H1 (cell line): ENCODE results near the gene AHI1. TPM values are rescaled to one million over a fixed set of nuclear protein-coding genes. Genes with fewer than 3 reads are reported as not detected.

ENCODE experiments used
- CTCF ChIA-PET: fragments of 300-600 bp; sonication (Branson Sonifier 250); formaldehyde crosslinking; loops from one replicate; lab custom pipeline; 2021; ENCODE audit not compliant: partially characterized antibody; lab: Charles Lee
- POLR2A ChIA-PET: fragments of 300-600 bp; sonication (Branson Sonifier 250); formaldehyde crosslinking; loops from one replicate; lab custom pipeline; 2021; ENCODE audit warnings: inconsistent platforms; ENCODE audit not compliant: partially characterized antibody; lab: Charles Lee
- DNase-seq, 2 experiments: peaks; one replicate each; pipeline versions ENCODE4 v3.0.0 to v3.0.0-alpha.2; 2010 to 2022; ENCODE audit warnings: low spot score in 2 of 2, low read depth in 1 of 2, mixed read lengths in 1 of 2
- FAIRE-seq: peaks from 2 replicates; lab custom pipeline; 2011; peaks lifted over from hg19 to GRCh38; lab: Jason Lieb, UNC
- H2AFZ ChIP-seq: 2 replicates; pipeline ENCODE4 v1.8.1; 2012; ENCODE audit warnings: low read length, inconsistent platforms
- H2AK5ac ChIP-seq: 2 replicates; pipeline ENCODE4 v1.6.1; 2013; ENCODE audit warnings: low read depth, low read length
- H2BK120ac ChIP-seq: replicated peaks from 2 replicates; pipeline ENCODE3; 2013; ENCODE audit warnings: low read depth, low read length, inconsistent platforms
- H2BK12ac ChIP-seq: 2 replicates; pipeline ENCODE4 v1.6.1; 2013; ENCODE audit warnings: low read depth, low read length
- H2BK15ac ChIP-seq: 2 replicates; pipeline ENCODE4 v1.6.1; 2013; ENCODE audit warnings: low read length
- H2BK20ac ChIP-seq: 2 replicates; pipeline ENCODE4 v1.6.1; 2013; ENCODE audit warnings: low read length
- H2BK5ac ChIP-seq: 2 replicates; pipeline ENCODE4 v1.6.1; 2013; ENCODE audit warnings: low read depth, low read length
- H3K14ac ChIP-seq: 2 replicates; pipeline ENCODE4 v1.6.1; 2013; ENCODE audit warnings: inconsistent platforms; ENCODE audit not compliant: insufficient read length
- H3K18ac ChIP-seq: 2 replicates; pipeline ENCODE4 v1.6.1; 2013; ENCODE audit warnings: low read length; ENCODE audit errors: extremely low read depth
- H3K23ac ChIP-seq: 2 replicates; pipeline ENCODE4 v1.6.1; 2013; ENCODE audit warnings: inconsistent platforms; ENCODE audit not compliant: insufficient read length
- H3K23me2 ChIP-seq: 2 replicates; pipeline ENCODE4 v1.6.1; 2013; ENCODE audit warnings: low read depth, low read length
- H3K27ac ChIP-seq: 2 replicates; pipeline ENCODE4 v1.6.1; 2011; ENCODE audit warnings: low read depth, low read length, inconsistent platforms
- H3K27me3 ChIP-seq, 4 experiments: replicated peaks in 1 of 4; 1 replicate in 1 of 4; 2 replicates in 3 of 4; pipeline versions ENCODE4 v1.6.1 to v1.8.1; 2011 to 2013; ENCODE audit warnings: low read length in 3 of 4, mild to moderate bottlenecking in 3 of 4, inconsistent platforms in 2 of 4, mixed read lengths in 2 of 4, moderate library complexity in 1 of 4; ENCODE audit not compliant: control insufficient read depth in 3 of 4, insufficient read depth in 3 of 4; ENCODE audit errors: extremely low read depth in 1 of 4
- H3K36me3 ChIP-seq, 4 experiments: 2 replicates each; pipeline versions ENCODE4 v1.6.1 to v1.8.1; 2011 to 2013; ENCODE audit warnings: mild to moderate bottlenecking in 4 of 4, low read length in 3 of 4, moderate library complexity in 2 of 4, control low read depth in 1 of 4, inconsistent platforms in 1 of 4; ENCODE audit not compliant: insufficient read depth in 4 of 4, control insufficient read depth in 2 of 4
- H3K4ac ChIP-seq: replicated peaks from 2 replicates; pipeline ENCODE3; 2013; ENCODE audit warnings: low read length, low read depth, mixed read lengths, inconsistent platforms; ENCODE audit not compliant: insufficient read length
- H3K4me1 ChIP-seq, 4 experiments: replicated peaks in 1 of 4; 1 replicate in 1 of 4; 2 replicates in 3 of 4; pipeline versions ENCODE4 v1.6.1 to v1.8.1; 2011 to 2013; ENCODE audit warnings: low read length in 3 of 4, inconsistent platforms in 2 of 4, mixed read lengths in 1 of 4; ENCODE audit not compliant: insufficient read depth in 4 of 4, control insufficient read depth in 3 of 4
- H3K4me2 ChIP-seq, 2 experiments: 2 replicates each; pipeline versions ENCODE4 v1.6.1 to v1.8.1; 2011 to 2013; ENCODE audit warnings: low read depth in 2 of 2, low read length in 2 of 2, control low read depth in 1 of 2, inconsistent platforms in 1 of 2, mild to moderate bottlenecking in 1 of 2; ENCODE audit not compliant: insufficient read depth in 1 of 2
- H3K4me3 ChIP-seq, 4 experiments: fragments of 200-600, 300-600 bp in 1 of 4; sonication (generic), shearing (Covaris generic), sonication (Bioruptor Twin) in 1 of 4; 2 replicates each; pipeline versions ENCODE4 v1.5.1 to v1.8.1; 2011 to 2016; ENCODE audit warnings: low read length in 4 of 4, low read depth in 3 of 4, control low read depth in 2 of 4, inconsistent platforms in 2 of 4, mild to moderate bottlenecking in 2 of 4, mixed read lengths in 1 of 4, moderate library complexity in 1 of 4; ENCODE audit not compliant: insufficient read depth in 2 of 4; ENCODE audit errors: extremely low read depth in 1 of 4
- H3K56ac ChIP-seq: replicated peaks from 2 replicates; pipeline ENCODE3; 2013; ENCODE audit warnings: low read depth, mild to moderate bottlenecking, mixed read lengths, low read length, inconsistent platforms; ENCODE audit not compliant: insufficient read length
- H3K79me1 ChIP-seq: 2 replicates; pipeline ENCODE4 v1.6.1; 2013; ENCODE audit warnings: low read depth, low read length, control low read depth
- H3K79me2 ChIP-seq, 2 experiments: 2 replicates each; pipeline versions ENCODE4 v1.6.1 to v1.8.1; 2012 to 2013; ENCODE audit warnings: low read length in 2 of 2, mild to moderate bottlenecking in 2 of 2, inconsistent platforms in 1 of 2; ENCODE audit not compliant: insufficient read depth in 2 of 2, control insufficient read depth in 1 of 2
- H3K9ac ChIP-seq, 4 experiments: replicated peaks in 1 of 4; 1 replicate in 1 of 4; 2 replicates in 3 of 4; pipeline versions ENCODE4 v1.6.1 to v1.8.1; 2011 to 2013; ENCODE audit warnings: low read depth in 3 of 4, low read length in 3 of 4, control low read depth in 2 of 4, mild to moderate bottlenecking in 2 of 4, moderate library complexity in 2 of 4, inconsistent platforms in 1 of 4; ENCODE audit errors: extremely low read depth in 1 of 4
- H3K9me3 ChIP-seq, 2 experiments: 2 replicates each; pipeline versions ENCODE4 v1.6.1 to v1.8.1; 2012 to 2013; ENCODE audit warnings: mild to moderate bottlenecking in 2 of 2, moderate library complexity in 2 of 2, control low read depth in 1 of 2, inconsistent platforms in 1 of 2, low read depth in 1 of 2, low read length in 1 of 2, mixed read lengths in 1 of 2; ENCODE audit not compliant: insufficient read depth in 2 of 2
- H4K20me1 ChIP-seq, 2 experiments: replicated peaks in 1 of 2; 2 replicates each; pipeline versions ENCODE3 to v1.8.1; 2011 to 2013; ENCODE audit warnings: inconsistent platforms in 2 of 2, low read length in 2 of 2, mild to moderate bottlenecking in 1 of 2; ENCODE audit not compliant: insufficient read depth in 2 of 2, control insufficient read depth in 1 of 2
- H4K5ac ChIP-seq: 2 replicates; pipeline ENCODE4 v1.6.1; 2013; ENCODE audit warnings: low read length, low read depth, mixed read lengths, inconsistent platforms; ENCODE audit not compliant: insufficient read length
- H4K8ac ChIP-seq: 2 replicates; pipeline ENCODE4 v1.8.0; 2013; ENCODE audit warnings: mild to moderate bottlenecking, moderate library complexity, low read length, inconsistent platforms; ENCODE audit not compliant: insufficient read depth; ENCODE audit errors: extremely low read depth
- H4K91ac ChIP-seq: replicated peaks from 2 replicates; pipeline ENCODE3; 2013; ENCODE audit warnings: low read length, mixed read lengths, inconsistent platforms; ENCODE audit not compliant: insufficient read length
- BACH1 ChIP-seq: IDR thresholded peaks from 2 replicates; pipeline ENCODE4 v1.6.1; 2012; ENCODE audit warnings: low read length, improper control_type of control experiment
- CEBPB ChIP-seq: IDR thresholded peaks from 2 replicates; pipeline ENCODE4 v1.6.1; 2012; ENCODE audit warnings: low read depth, low read length
- E2F6 ChIP-seq: IDR thresholded peaks from 2 replicates; pipeline ENCODE4 v1.6.1; 2012; ENCODE audit warnings: inconsistent platforms
- EZH2 ChIP-seq: fragments of 200-600 bp; sonication (generic); IDR thresholded peaks from 2 replicates; pipeline ENCODE4 v1.7.1; 2012; ENCODE audit warnings: low read depth, mild to moderate bottlenecking, moderate library complexity, low read length, inconsistent platforms; ENCODE audit not compliant: severe bottlenecking
- HDAC6 ChIP-seq: IDR thresholded peaks from one replicate; pipeline ENCODE4 v1.7.1; 2012; ENCODE audit warnings: low read depth, mild to moderate bottlenecking, inconsistent platforms, low read length, moderate library complexity
- JUND ChIP-seq: IDR thresholded peaks from 2 replicates; pipeline ENCODE4 v1.6.1; 2011; ENCODE audit warnings: mild to moderate bottlenecking, improper control_type of control experiment, low read length
- KDM4A ChIP-seq: IDR thresholded peaks from one replicate; pipeline ENCODE4 v1.7.1; 2012; ENCODE audit warnings: low read depth, mild to moderate bottlenecking, moderate library complexity, low read length, inconsistent platforms; ENCODE audit not compliant: severe bottlenecking
- POLR2AphosphoS5 ChIP-seq: IDR thresholded peaks from 2 replicates; pipeline ENCODE4 v1.6.1; 2011; ENCODE audit warnings: low read depth, low read length
- SIX5 ChIP-seq: IDR thresholded peaks from 2 replicates; pipeline ENCODE4 v1.6.1; 2011; ENCODE audit warnings: mild to moderate bottlenecking, low read depth, low read length
- TEAD4 ChIP-seq: IDR thresholded peaks from 2 replicates; pipeline ENCODE4 v1.6.1; 2012; ENCODE audit warnings: low read depth, low read length, inconsistent platforms, mixed read lengths
- WGBS, 2 experiments: shearing (Covaris generic) in 1 of 2; methylation state at CpG; one replicate each; pipeline versions ENCODE4 v1.1.6 to v1.1.7; 2013 to 2015; ENCODE audit warnings: low lambda C conversion rate in 2 of 2, mixed read lengths in 2 of 2, inconsistent platforms in 1 of 2, low coverage in 1 of 2, missing lambda C conversion rate in 1 of 2; ENCODE audit not compliant: insufficient replicate concordance in 2 of 2, insufficient coverage in 1 of 2, insufficient read length in 1 of 2; ENCODE audit errors: extremely low coverage in 1 of 2, missing lambda C conversion rate in 1 of 2; 5-methylcytosine and 5-hydroxymethylcytosine counted together
- polyA plus RNA-seq, 7 experiments: library from polyadenylated mRNA; depleted of rRNA in 3 of 7; stranded (reverse) in 5 of 7; unstranded in 2 of 7; fragments of >200 nt in 5 of 7; fragments of 200-250 nt in 2 of 7; gene quantifications; 1 replicate in 5 of 7; 2 replicates in 1 of 7; 4 replicates in 1 of 7; pipeline versions ENCODE4 v1.2.1 to v1.2.3, GENCODE V29; 2011 to 2013; ENCODE audit warnings: missing spikeins in 2 of 7, mixed read lengths in 2 of 7
- total RNA-seq: library from RNA; stranded (reverse); fragmentation: NEBNext Ultra II Directional; extraction: Animal tissue kit (Norgen Biotek cat#: 25700); gene quantifications from 2 replicates; pipeline ENCODE4 v1.2.1, GENCODE V29; 2021

Gene AHI1
- total and polyA plus RNA-seq, 2 of the 8 experiments (the other 6 are each of a cell fraction or from before 2014, with no cell fraction given): 4.2 to 19.6 TPM

GRCh38 chr6:135354407-135354806 is 143.1 kb downstream of the AHI1 start:
- Histone ChIP-seq H3K23ac (no peak overlapping the region), H2BK12ac (no peak overlapping the region), H3K4me1 (no peaks in the 10 kb centered on the region), H2BK15ac (no peak overlapping the region), H3K27me3 (no peaks in the 10 kb centered on the region), H3K23me2 (no peaks in the 10 kb centered on the region), H4K8ac (no peak overlapping the region), H4K5ac (no peak overlapping the region), H2BK20ac (no peak overlapping the region), H4K91ac (no peak overlapping the region), H2AK5ac (no peak overlapping the region), H3K56ac (no peak overlapping the region), H3K4ac (no peak overlapping the region), H2BK120ac (no peak overlapping the region), H3K9me3 (no peaks in the 10 kb centered on the region), H3K36me3 (no peaks in the 10 kb centered on the region), H3K14ac (no peak overlapping the region), H3K9ac (no peak overlapping the region), H3K4me2 (no peak overlapping the region), H3K27ac (no peak overlapping the region), H4K20me1 (no peaks in the 10 kb centered on the region), H3K79me2 (no peaks in the 10 kb centered on the region), H2AFZ (no peak overlapping the region), H3K18ac (no peak overlapping the region), H3K4me3 (no peak overlapping the region), H3K79me1 (no peaks in the 10 kb centered on the region), H2BK5ac (no peak overlapping the region)
- no peak for DNase-seq
- POLR2A ChIA-PET: no interaction called here
- TF ChIP-seq HDAC6: no peak
- no peak for TF ChIP-seq E2F6
- no peak for TF ChIP-seq SIX5
- no peak for TF ChIP-seq BACH1
- TF ChIP-seq JUND: no peak
- no peak for TF ChIP-seq EZH2
- TF ChIP-seq TEAD4: no peak
- no peak for TF ChIP-seq CEBPB
- no peak for TF ChIP-seq POLR2AphosphoS5
- TF ChIP-seq KDM4A: no peak
- FAIRE-seq: no peak
- 96% methylated on average over 1 of the region's 1 CpG; no CpG with 5 or more reads in 1 of the 2 experiments for WGBS, 2 experiments
- CTCF ChIA-PET: no interaction called here
